HG02759 (cell line): ENCODE measurements around the gene SLC27A3.
"Not testable (repeated sequence)": the region's sequence is repeated elsewhere in the genome, so short reads cannot be mapped to it uniquely, and the experiment has no call there.

Experiments
- ATAC-seq: cut with Tn5 transposase; IDR thresholded peaks from one replicate; pipeline ENCODE4 v1.9.1; 2021; ENCODE audit warnings: mild to moderate bottlenecking, moderate library complexity; ENCODE audit not compliant: unreplicated experiment

SLC27A3 gene

GRCh38 chr1:153778824-153779519, 3.8 kb downstream of the SLC27A3 start:
- ATAC-seq: no peak

GRCh38 chr1:153779781-153780541, 4.8 kb downstream of the SLC27A3 start:
- ATAC-seq: no peak

- no peak for ATAC-seq
Observed at GRCh38 chr1:153780551-153780950, 5.3 kb downstream of the SLC27A3 start.

- not testable (repeated sequence) for ATAC-seq
Observed at GRCh38 chr1:153782648-153783047, 7.4 kb downstream of the SLC27A3 start.

- ATAC-seq: peak; percentile 92
Observed at GRCh38 chr1:153783233-153784190, 8.3 kb downstream of the SLC27A3 start.

GRCh38 chr1:153786038-153786790, 11.0 kb downstream of the SLC27A3 start:
- no peak for ATAC-seq

GRCh38 chr1:153789478-153790034, 14.3 kb downstream of the SLC27A3 start:
- no peak for ATAC-seq

- ATAC-seq: peak; percentile 8
Observed at GRCh38 chr1:153790313-153790965, 15.2 kb downstream of the SLC27A3 start.

- ATAC-seq: peak; percentile 86
Observed at GRCh38 chr1:153790966-153791647, 15.9 kb downstream of the SLC27A3 start.

- no peak for ATAC-seq
Observed at GRCh38 chr1:153791648-153792253, 16.5 kb downstream of the SLC27A3 start.

GRCh38 chr1:153792631-153793041, 17.4 kb downstream of the SLC27A3 start:
- no peak for ATAC-seq

GRCh38 chr1:153793261-153793972, 18.2 kb downstream of the SLC27A3 start:
- ATAC-seq: no peak

GRCh38 chr1:153793973-153794615, 18.9 kb downstream of the SLC27A3 start:
- ATAC-seq: no peak

- no peak for ATAC-seq
Observed at GRCh38 chr1:153794624-153795329, 19.6 kb downstream of the SLC27A3 start.

- ATAC-seq: no peak
Observed at GRCh38 chr1:153795330-153795837, 20.2 kb downstream of the SLC27A3 start.

- no peak for ATAC-seq
Observed at GRCh38 chr1:153795934-153796785, 21.0 kb downstream of the SLC27A3 start.
